H54 (cell line): Measurements from ENCODE around the gene TYSND1.
A peak's percentile ranks its signal among the peaks of the same experiment; 100 is the strongest.
"Not testable (repeated sequence)": the region's sequence is repeated elsewhere in the genome, so short reads cannot be mapped to it uniquely, and the experiment has no call there.

Experiments
- DNase-seq: peaks from one replicate; pipeline ENCODE4 v3.0.0; 2011; ENCODE audit warnings: low spot score, mixed read lengths; ENCODE audit not compliant: insufficient read length
- FAIRE-seq: peaks from 3 replicates; lab custom pipeline; 2011; peaks lifted over from hg19 to GRCh38; lab: Jason Lieb, UNC
- POLR2A ChIP-seq: IDR thresholded peaks from 2 replicates; pipeline ENCODE4 v1.6.1; 2011; ENCODE audit warnings: low read depth, mild to moderate bottlenecking, low read length

Gene TYSND1

GRCh38 chr10:70146489-70147258, at the start of gene TYSND1:
Gene TYSND1, minus strand, starts transcription at chr10:70146700. Its CDS starts 114 bp downstream, at chr10:70146586.
- FAIRE-seq: peak; percentile 98
- peak; percentile 58 for TF ChIP-seq POLR2A

GRCh38 chr10:70193391-70193844, 46.9 kb upstream of the TYSND1 start:
- FAIRE-seq (no peak), DNase-seq (no peak)
- no peak for TF ChIP-seq POLR2A

More at GRCh38 chr10:70146489-70147258, at the start of gene TYSND1:
- peak; percentile 100 for DNase-seq

GRCh38 chr10:70192326-70192968, 45.9 kb upstream of the TYSND1 start:
- FAIRE-seq: no peak
- no peak for TF ChIP-seq POLR2A
- no peak for DNase-seq

- FAIRE-seq: peak; percentile 87
- TF ChIP-seq POLR2A: no peak
- peak; percentile 45 for DNase-seq
Observed at GRCh38 chr10:70191972-70192305, 45.4 kb upstream of the TYSND1 start.

DNA sequence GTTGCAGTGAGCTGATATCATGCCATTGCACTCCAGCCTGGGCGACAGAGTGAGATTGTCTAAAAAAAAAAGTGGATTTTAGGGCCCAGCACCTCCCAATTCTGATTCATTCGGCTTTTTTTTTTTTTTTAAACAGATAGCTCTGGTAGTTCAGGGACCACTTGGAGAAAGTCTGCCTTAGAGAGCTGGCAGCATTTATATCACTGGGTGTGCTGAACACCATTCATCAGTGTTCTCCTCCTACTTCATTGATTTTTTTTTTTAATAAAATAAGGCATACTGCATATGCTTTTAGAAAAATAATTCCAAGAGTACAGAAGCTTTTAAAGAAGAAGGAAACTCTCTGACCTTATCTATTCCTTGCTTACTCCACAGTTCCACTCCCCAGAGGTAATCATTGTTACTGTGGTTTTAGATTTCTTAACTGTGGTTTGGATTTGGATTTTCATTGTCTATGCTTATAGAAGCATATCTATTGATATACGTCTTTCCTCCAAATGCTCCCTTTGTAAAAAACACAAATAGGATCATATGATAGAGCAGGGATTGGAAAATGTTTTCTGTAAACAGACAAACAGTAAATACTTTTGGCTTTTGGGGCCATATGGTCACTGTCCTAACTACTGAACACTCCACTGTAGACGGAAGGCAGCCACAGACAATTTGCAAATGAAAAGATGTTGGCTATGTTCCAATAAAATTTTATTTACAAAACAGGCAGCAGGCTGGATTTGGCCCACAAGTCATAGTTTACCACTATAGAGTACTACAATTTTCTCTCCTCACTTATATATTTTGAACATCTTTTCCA, 44.9 kb upstream of the TYSND1 start:
- no peak for DNase-seq
- no peak for TF ChIP-seq POLR2A
- FAIRE-seq: no peak

DNA sequence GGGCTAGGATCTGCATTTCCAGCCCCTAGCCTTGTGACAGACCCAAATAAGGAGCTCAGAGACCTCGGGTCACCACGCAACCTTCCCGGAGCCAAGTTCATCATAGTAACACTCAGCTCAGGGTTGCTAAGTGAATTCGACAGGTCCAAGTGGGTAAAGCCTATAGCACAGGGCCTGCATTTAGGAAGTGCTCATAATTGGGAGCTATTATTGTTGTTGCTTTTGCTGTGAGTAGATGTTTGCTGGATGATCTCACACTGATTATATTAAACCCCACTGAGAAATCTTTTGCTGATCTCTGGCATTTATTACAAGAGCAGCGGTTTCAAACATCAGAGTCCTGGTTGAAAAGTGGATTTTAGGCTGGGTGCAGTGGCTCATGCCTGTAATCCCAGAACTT, 44.1 kb upstream of the TYSND1 start:
- FAIRE-seq: no peak
- DNase-seq: no peak

DNA sequence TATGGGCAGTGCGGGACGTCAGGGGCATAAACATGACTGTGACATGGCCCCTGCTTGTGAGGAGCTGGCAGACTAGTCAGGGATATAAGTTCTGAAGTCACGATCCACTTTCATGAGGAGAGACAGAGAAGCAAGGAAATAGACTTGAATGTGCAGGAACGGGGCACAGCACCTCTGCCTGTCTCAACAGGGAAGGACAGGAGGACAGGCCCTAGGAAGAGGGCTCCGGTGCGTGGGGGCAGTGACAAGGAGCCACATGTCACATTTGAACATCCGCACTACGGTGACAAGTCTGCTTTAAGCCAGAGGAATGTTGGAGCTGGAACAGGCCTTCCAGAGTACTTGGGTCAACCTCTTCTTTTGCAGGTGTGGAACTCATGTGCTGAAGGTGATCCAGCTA, 43.6 kb upstream of the TYSND1 start:
- no peak for TF ChIP-seq POLR2A
- FAIRE-seq: no peak
- no peak for DNase-seq

More for the DNA sequence above, 44.1 kb upstream of the TYSND1 start:
- no peak for TF ChIP-seq POLR2A

GRCh38 chr10:70188768-70189167, 42.3 kb upstream of the TYSND1 start:
- no peak for TF ChIP-seq POLR2A
- no peak for FAIRE-seq

DNA sequence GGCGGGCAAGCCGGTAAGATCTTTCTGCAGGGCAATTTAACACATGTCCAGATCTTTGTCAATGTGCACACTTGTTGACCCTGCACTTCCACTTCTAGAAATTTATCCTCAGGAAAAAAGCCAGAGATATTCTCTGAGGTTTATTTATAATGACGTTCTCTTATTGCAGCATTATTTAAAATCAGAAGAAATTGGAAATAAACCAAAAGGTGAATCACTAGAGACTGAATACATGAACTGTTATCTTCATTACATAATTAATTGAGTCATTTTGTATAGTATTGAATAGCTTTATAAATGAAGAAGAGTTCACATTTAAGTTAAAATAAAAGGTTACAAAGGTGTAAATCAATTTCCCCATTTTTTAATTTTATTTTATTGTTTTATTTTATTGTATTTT, 40.1 kb upstream of the TYSND1 start:
- FAIRE-seq (no peak), DNase-seq (no peak)
- no peak for TF ChIP-seq POLR2A

More at GRCh38 chr10:70188768-70189167, 42.3 kb upstream of the TYSND1 start:
- DNase-seq: no peak

DNA sequence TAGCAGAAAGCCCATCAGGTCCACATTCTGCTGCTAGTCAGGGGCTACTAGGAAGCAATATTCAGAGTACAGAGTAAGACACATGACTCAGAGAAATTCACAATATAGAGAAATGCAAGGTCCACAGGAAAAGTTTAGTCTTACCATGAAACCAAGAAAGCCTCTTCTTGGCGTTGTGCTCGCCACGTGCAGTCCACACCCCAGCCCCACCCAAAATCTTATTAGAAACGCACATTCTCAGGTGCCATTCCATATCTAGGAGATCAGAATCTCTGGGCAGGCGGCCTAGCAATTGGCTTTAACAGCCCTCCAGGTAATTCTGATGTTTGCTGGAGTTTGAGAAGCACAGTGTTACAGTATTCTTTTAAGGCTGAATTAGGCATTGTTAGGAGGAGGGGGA, 39.6 kb upstream of the TYSND1 start:
- FAIRE-seq (no peak), DNase-seq (no peak)
- no peak for TF ChIP-seq POLR2A

DNA sequence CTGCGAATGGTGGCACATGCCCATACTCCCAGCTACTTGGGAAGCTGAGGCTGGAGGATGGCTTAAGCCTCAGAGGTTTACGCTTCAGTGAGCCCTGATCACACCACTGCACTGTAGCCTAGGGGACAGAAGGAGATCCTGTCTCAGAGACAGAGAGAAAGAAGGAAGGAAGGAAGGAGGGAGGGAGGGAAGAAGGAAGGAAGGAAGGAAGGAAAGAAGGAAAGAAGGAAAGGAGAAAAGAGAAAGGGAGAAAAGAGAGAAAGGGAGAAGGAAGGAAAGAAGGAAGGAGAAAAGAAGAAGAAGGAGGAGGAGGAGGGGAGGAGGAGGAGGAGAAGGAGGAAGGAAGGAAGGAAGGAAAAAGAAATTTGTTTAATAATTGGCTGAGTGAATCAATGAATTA, 36.8 kb upstream of the TYSND1 start:
- TF ChIP-seq POLR2A: no peak
- FAIRE-seq: no peak
- no peak for DNase-seq

- not testable (repeated sequence) for DNase-seq, FAIRE-seq
Observed at GRCh38 chr10:70179209-70179608, 32.7 kb upstream of the TYSND1 start.

DNA sequence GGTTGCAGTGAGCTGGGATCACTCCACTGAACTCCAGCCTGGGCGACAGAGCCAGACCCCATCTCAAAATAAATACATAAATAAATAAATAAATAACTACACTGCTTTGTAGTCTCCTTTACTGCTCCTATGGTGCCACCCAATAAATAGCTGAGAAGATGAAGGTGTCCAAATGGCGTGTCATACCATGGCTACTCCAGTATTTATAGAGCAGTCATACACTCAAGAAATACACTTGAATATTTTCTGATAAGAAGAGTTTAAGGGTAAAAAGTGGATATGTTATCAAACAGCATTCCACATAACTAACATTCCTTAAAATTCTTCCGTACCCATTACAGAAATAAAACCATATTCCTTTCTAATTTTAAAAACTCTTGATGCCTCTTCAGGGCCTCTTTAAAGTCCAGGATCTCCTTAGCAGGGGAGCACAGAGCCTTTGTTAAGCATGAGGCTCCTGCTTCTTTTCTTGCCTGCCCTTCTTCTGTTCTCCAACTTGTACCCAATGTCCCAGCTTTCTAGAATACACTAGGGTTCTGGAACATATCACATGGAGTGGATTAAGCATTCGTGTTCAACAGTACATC, 31.7 kb upstream of the TYSND1 start:
- FAIRE-seq (no peak), DNase-seq (no peak)
- TF ChIP-seq POLR2A: no peak

DNA sequence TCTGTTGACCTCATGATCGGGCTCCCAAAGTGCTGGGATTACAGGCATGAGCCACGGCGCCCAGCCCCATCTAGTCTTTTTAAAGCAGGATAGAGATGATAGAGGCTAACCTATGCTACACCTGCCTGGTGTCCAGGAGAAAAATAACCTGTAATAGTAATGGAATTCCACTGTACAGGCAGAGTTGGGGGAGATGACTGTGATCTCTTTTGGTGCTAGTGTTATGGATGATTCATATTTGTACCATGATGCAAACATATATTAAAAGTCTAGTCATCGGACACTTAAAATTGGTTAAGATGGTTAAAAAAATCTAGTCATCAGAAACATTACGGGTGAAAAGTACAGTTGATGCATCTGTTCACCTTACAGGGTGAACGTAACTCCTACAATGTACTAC, 29.9 kb upstream of the TYSND1 start:
- no peak for TF ChIP-seq POLR2A
- DNase-seq: no peak
- no peak for FAIRE-seq
